ENCODE measurements around the gene COL6A2.

COL6A2 gene

GRCh38 chr21:46119144-46119636 is 21.3 kb downstream of the COL6A2 start:
- TF ChIP-seq MAX (IDR thresholded peaks at IDR 0.05) (no peak), EP300 (IDR thresholded peaks at IDR 0.05; ENCODE audit: borderline replicate concordance) (no peak), YY1 (IDR thresholded peaks at IDR 0.05; ENCODE audit: low read depth) (no peak), REST (IDR thresholded peaks at IDR 0.05; ENCODE audit: low read depth) (no peak), EGR1 (IDR thresholded peaks at IDR 0.05) (no peak), ZBTB7A (IDR thresholded peaks at IDR 0.05; ENCODE audit: low read depth) (no peak), TCF12 (IDR thresholded peaks at IDR 0.05; ENCODE audit: low read depth) (no peak), CREB1 (IDR thresholded peaks at IDR 0.05; ENCODE audit: low read depth) (no peak), CEBPB (IDR thresholded peaks at IDR 0.05) (no peak), TEAD4 (IDR thresholded peaks at IDR 0.05) (no peak), USF1 (IDR thresholded peaks at IDR 0.05) (no peak), NFIC (IDR thresholded peaks at IDR 0.05) (no peak), FOXM1 (IDR thresholded peaks at IDR 0.05; ENCODE audit: borderline replicate concordance, low read depth) (no peak)

GRCh38 chr21:46119637-46120271 is 21.8 kb downstream of the COL6A2 start:
- TF ChIP-seq REST (IDR thresholded peaks at IDR 0.05; ENCODE audit: low read depth) (no peak), NFIC (IDR thresholded peaks at IDR 0.05) (no peak), CEBPB (IDR thresholded peaks at IDR 0.05) (no peak), MAX (IDR thresholded peaks at IDR 0.05) (no peak), ZBTB7A (IDR thresholded peaks at IDR 0.05; ENCODE audit: low read depth) (no peak), EGR1 (IDR thresholded peaks at IDR 0.05) (no peak), EP300 (IDR thresholded peaks at IDR 0.05; ENCODE audit: borderline replicate concordance) (no peak), TCF12 (IDR thresholded peaks at IDR 0.05; ENCODE audit: low read depth) (no peak), RAD21 (IDR thresholded peaks at IDR 0.05; ENCODE audit: low read depth) (no peak), FOXM1 (IDR thresholded peaks at IDR 0.05; ENCODE audit: borderline replicate concordance, low read depth) (no peak), YY1 (IDR thresholded peaks at IDR 0.05; ENCODE audit: low read depth) (no peak), USF1 (IDR thresholded peaks at IDR 0.05) (no peak), TEAD4 (IDR thresholded peaks at IDR 0.05) (no peak)

GRCh38 chr21:46120301-46121285 is 22.7 kb downstream of the COL6A2 start:
- TF ChIP-seq EP300 (IDR thresholded peaks at IDR 0.05; ENCODE audit: borderline replicate concordance) = no peak
- TF ChIP-seq FOXM1 (IDR thresholded peaks at IDR 0.05; ENCODE audit: borderline replicate concordance, low read depth) = no peak
- no peak for TF ChIP-seq REST (IDR thresholded peaks at IDR 0.05; ENCODE audit: low read depth)
- no peak for TF ChIP-seq RAD21 (IDR thresholded peaks at IDR 0.05; ENCODE audit: low read depth)

All from Ishikawa (cell line).